Stomach (tissue), 9 donors: ENCODE measurements around the gene IGSF3. TPM values are rescaled to one million over a fixed set of nuclear protein-coding genes. Genes with fewer than 3 reads are reported as not detected.

Experiments
- DNase-seq, 2 donors: peaks; one replicate each; pipeline versions ENCODE4 v3.0.0 to v3.0.0-alpha.2; 2013 to 2019
- H3K27ac ChIP-seq, 5 donors: fragments of 200-600 bp in 4 of 5; sonication (generic) in 4 of 5; one replicate each; pipeline ENCODE4 v1.5.1; 2013 to 2019; ENCODE audit warnings: mild to moderate bottlenecking in 1 of 5, moderate library complexity in 1 of 5
- H3K27me3 ChIP-seq, 3 donors: fragments of 200-600 bp; sonication (generic); one replicate each; pipeline ENCODE4 v1.5.1; 2017 to 2019; ENCODE audit warnings: mixed run types in 1 of 3
- H3K36me3 ChIP-seq, 4 donors: fragments of 200-600 bp; sonication (generic); 1 replicate in 3 of 4; 2 replicates in 1 of 4; pipeline ENCODE4 v1.5.1; 2016 to 2019
- H3K4me1 ChIP-seq, 4 donors: fragments of 200-600 bp; sonication (generic); one replicate each; pipeline ENCODE4 v1.5.1; 2016 to 2019
- H3K4me3 ChIP-seq, 4 donors: fragments of 200-600 bp; sonication (generic) in 3 of 4; one replicate each; pipeline ENCODE4 v1.5.1; 2016 to 2019; ENCODE audit warnings: mild to moderate bottlenecking in 1 of 4
- H3K9me3 ChIP-seq, 4 donors: fragments of 200-600 bp; sonication (generic); one replicate each; pipeline ENCODE4 v1.5.1; 2016 to 2019
- EP300 ChIP-seq: sonication (generic); formaldehyde crosslinking; IDR thresholded peaks from one replicate; pipeline ENCODE4 v1.6.1; 2017; ENCODE audit warnings: antibody characterized with exemption
- POLR2A ChIP-seq, 4 donors: fragments of 450-650 bp; IDR thresholded peaks; one replicate each; pipeline ENCODE4 v1.6.1; 2016; ENCODE audit warnings: antibody characterized with exemption in 4 of 4, control low read depth in 2 of 4, mild to moderate bottlenecking in 1 of 4, moderate library complexity in 1 of 4
- POLR2AphosphoS5 ChIP-seq, 3 donors: sonication (generic); formaldehyde crosslinking; IDR thresholded peaks; one replicate each; pipeline ENCODE4 v1.6.1; 2016; ENCODE audit warnings: antibody characterized with exemption in 3 of 3
- WGBS, 5 donors: extraction: QIAGEN DNeasy Blood & Tissue Kit in 3 of 5; methylation state at CpG; one replicate each; pipeline versions ENCODE4 v1.1.5 to v1.1.7; 2013 to 2018; 5-methylcytosine and 5-hydroxymethylcytosine counted together
- intact Hi-C: fragments of 100-400 bp; cut with DNase I; formaldehyde crosslinking; loops from one replicate; pipeline ENCODE4 v1.15.1; 2023; ENCODE audit warnings: low total_unique reads
- polyA plus RNA-seq, 3 donors: library from polyadenylated mRNA; stranded (reverse); fragments of 200-250 nt; gene quantifications; one replicate each; pipeline ENCODE4 v1.2.3, GENCODE V29; 2013
- total RNA-seq, 5 donors: library from RNA; depleted of rRNA; stranded (reverse); fragments of >200 nt; gene quantifications; one replicate each; pipeline versions ENCODE4 v1.1.0 to v1.2.3, GENCODE V29; 2014 to 2016
- TF ChIP-seq, protein P1 (sequence below), 7 experiments: fragments of 450-650 bp in 4 of 7; fragments of 200-600 bp in 3 of 7; sonication (generic) in 3 of 7; IDR thresholded peaks; one replicate each; pipeline ENCODE4 v1.5.1; 2016 to 2019; ENCODE audit warnings: antibody characterized with exemption in 7 of 7, control low read depth in 2 of 7, mild to moderate bottlenecking in 1 of 7
- donor health status: healthy with polysubstance abuse.
- donor health status: Bipolar disorder and iron deficiency.
- donor health status: healthy.

Gene IGSF3
- total and polyA plus RNA-seq, 8 donors: 1.7 to 31.6 (median 20.9) TPM

DNA sequence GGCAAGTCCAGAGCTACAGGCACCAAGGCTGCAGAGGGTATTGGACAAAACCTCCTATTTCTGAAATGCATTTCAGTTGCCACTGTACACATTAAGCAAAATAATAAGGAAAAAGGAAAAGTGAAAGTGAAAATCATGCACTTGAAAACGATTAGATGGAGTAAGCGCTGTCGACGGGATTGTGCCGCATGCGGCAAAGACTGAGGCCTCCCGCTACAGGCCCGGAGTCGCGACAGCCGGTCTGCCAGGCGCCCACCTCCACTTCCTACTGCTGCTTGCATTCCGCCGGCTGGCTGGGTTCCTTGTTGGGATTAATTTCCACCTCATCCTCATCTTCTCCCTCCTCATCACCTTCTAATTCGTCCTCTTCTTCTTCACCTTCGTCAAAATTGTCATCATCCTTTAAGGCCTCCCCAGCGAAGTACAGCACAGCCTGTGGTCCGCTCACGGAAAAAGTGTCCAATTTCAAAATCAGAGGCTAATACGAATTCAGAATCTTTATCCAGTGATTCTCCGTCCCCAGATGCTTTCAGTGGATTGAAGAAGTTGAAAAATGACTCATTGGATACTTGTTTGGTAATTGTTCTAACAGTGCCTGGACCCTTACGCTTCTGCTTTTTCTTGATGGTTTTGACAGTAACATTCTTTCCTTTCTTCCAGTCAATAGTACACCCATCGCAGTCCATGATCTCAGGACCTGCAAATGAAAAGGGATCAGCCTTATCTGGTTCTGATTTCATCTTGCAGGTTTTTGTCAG, 134.7 kb downstream of the IGSF3 start:
- TF ChIP-seq POLR2AphosphoS5 (IDR thresholded peaks at IDR 0.05) (no peak), POLR2A (IDR thresholded peaks at IDR 0.05) (no peak), EP300 (no peak)
- TF ChIP-seq, protein P1, sequence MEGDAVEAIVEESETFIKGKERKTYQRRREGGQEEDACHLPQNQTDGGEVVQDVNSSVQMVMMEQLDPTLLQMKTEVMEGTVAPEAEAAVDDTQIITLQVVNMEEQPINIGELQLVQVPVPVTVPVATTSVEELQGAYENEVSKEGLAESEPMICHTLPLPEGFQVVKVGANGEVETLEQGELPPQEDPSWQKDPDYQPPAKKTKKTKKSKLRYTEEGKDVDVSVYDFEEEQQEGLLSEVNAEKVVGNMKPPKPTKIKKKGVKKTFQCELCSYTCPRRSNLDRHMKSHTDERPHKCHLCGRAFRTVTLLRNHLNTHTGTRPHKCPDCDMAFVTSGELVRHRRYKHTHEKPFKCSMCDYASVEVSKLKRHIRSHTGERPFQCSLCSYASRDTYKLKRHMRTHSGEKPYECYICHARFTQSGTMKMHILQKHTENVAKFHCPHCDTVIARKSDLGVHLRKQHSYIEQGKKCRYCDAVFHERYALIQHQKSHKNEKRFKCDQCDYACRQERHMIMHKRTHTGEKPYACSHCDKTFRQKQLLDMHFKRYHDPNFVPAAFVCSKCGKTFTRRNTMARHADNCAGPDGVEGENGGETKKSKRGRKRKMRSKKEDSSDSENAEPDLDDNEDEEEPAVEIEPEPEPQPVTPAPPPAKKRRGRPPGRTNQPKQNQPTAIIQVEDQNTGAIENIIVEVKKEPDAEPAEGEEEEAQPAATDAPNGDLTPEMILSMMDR (IDR thresholded peaks at IDR 0.05): no peak
- no peak overlapping the region for H3K4me3 ChIP-seq
- no peak overlapping the region for H3K27ac ChIP-seq
- intact Hi-C loops: no loop called here
- peaks cover 0 to 50% (median 46%) of the 10 kb centered on the region in 4 donors for H3K36me3 ChIP-seq
- DNase-seq: no peak
- no peaks in the 10 kb centered on the region for H3K4me1 ChIP-seq
- no peaks in the 10 kb centered on the region for H3K27me3 ChIP-seq
- no peaks in the 10 kb centered on the region for H3K9me3 ChIP-seq
- WGBS, 5 donors: 94 to 98% (median 97%) methylated on average over 23 of the region's 23 CpGs

DNA sequence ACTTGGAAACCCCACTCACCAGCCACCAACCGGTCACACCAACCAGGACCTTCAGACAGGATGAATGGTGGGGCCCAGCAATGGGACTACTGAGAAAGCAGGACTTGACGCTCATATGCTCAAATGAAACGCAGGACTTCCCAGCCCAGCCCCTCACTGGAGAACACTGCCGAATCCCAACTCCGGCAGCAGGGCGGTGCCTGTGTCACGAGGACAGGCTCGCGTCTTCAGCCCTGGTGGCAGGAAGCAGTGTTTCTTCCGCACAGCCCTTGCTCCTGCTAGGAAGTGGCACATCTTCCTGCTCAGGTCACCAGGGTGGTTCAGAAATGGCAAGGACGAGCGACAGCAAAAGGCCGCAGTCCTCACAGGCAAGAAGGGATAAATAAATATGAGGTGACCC, 135.6 kb downstream of the IGSF3 start:
- no peak for DNase-seq
- Histone ChIP-seq H3K4me1 (no peaks in the 10 kb centered on the region), H3K36me3 (peaks cover 0 to 47% (median 46%) of the 10 kb centered on the region in 4 donors), H3K4me3 (no peak overlapping the region), H3K27ac (no peak overlapping the region), H3K9me3 (no peaks in the 10 kb centered on the region), H3K27me3 (no peaks in the 10 kb centered on the region)
- TF ChIP-seq, protein P1 (IDR thresholded peaks at IDR 0.05): no peak
- no peak for TF ChIP-seq POLR2AphosphoS5 (IDR thresholded peaks at IDR 0.05)
- no peak for TF ChIP-seq POLR2A (IDR thresholded peaks at IDR 0.05)
- TF ChIP-seq EP300: no peak
- intact Hi-C loops: no loop called here
- 91 to 99% (median 95%) methylated on average over 6 to 13 of the region's 13 CpGs for WGBS, 5 donors

DNA sequence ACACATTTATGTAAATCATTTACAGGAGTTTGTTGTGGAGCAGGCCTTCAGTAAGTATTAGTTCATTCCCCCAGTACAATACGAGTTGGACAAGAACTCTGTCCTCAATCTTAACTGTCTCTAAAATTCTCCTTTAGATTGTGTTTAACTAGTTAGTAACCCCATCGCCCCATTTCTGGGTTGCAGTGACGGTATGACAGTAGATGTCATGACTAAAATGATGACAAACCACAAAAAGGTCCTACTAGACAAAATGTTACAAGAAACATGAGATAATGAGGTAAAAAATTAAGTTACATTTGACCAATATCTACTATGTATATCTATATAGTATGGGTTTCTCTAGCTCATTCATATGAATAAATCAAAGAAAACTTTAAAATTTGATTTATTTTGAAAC, 137.9 kb downstream of the IGSF3 start:
- H3K4me1 ChIP-seq: no peaks in the 10 kb centered on the region
- no peaks in the 10 kb centered on the region for H3K27me3 ChIP-seq
- DNase-seq: no peak
- H3K27ac ChIP-seq: no peak overlapping the region
- H3K4me3 ChIP-seq: no peak overlapping the region
- H3K9me3 ChIP-seq: no peaks in the 10 kb centered on the region
- intact Hi-C loops: no loop called here
- no peak for TF ChIP-seq POLR2A (IDR thresholded peaks at IDR 0.05)
- TF ChIP-seq, protein P1 (IDR thresholded peaks at IDR 0.05): no peak
- no peak for TF ChIP-seq EP300
- TF ChIP-seq POLR2AphosphoS5 (IDR thresholded peaks at IDR 0.05): no peak
- WGBS, 5 donors: 79 to 91% (median 85%) methylated on average over 3 of the region's 3 CpGs
- H3K36me3 ChIP-seq: peaks cover 0 to 34% (median 30%) of the 10 kb centered on the region in 4 donors

DNA sequence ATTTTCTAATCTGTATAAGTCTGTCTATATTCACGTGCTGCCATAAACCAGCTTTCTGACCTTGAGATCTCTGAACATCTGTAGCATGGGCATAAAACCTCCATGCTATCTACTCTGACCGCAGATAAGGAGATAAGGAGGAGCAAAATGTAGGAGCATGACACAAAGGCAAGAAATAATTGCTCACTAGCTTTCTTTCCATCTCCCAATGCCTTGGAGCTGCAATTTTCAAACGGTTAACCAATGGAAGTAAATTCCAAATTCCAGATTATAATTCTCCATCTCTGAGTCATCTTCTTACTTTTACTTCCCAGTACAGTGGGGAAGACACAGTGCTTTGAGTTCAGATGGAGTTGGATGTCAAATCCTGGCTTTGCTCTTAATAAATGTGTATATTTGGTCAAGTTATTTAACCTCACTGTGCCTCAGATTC, 138.3 kb downstream of the IGSF3 start:
- DNase-seq: no peak
- intact Hi-C loops: no loop called here
- WGBS, 5 donors: 77 to 90% (median 85%) methylated on average over 3 of the region's 3 CpGs

More for the DNA sequence above, 138.3 kb downstream of the IGSF3 start:
- Histone ChIP-seq H3K36me3 (peaks cover 0 to 29% (median 25%) of the 10 kb centered on the region in 4 donors), H3K27me3 (no peaks in the 10 kb centered on the region), H3K4me3 (no peak overlapping the region), H3K9me3 (no peaks in the 10 kb centered on the region), H3K27ac (no peak overlapping the region), H3K4me1 (no peaks in the 10 kb centered on the region)
- TF ChIP-seq POLR2AphosphoS5 (IDR thresholded peaks at IDR 0.05) (no peak), EP300 (no peak), POLR2A (IDR thresholded peaks at IDR 0.05) (no peak)
- TF ChIP-seq, protein P1 (IDR thresholded peaks at IDR 0.05): no peak
